ENCODE data around the gene NBAS.
A peak's percentile ranks its signal among the peaks of the same experiment; 100 is the strongest.
"Not testable (repeated sequence)": the region's sequence is repeated elsewhere in the genome, so short reads cannot be mapped to it uniquely, and the experiment has no call there.

The NBAS gene

GRCh38 chr2:15250946-15251345 is 310.2 kb downstream of the NBAS start:
- DNase-seq, result not testable (repeated sequence)

DNA sequence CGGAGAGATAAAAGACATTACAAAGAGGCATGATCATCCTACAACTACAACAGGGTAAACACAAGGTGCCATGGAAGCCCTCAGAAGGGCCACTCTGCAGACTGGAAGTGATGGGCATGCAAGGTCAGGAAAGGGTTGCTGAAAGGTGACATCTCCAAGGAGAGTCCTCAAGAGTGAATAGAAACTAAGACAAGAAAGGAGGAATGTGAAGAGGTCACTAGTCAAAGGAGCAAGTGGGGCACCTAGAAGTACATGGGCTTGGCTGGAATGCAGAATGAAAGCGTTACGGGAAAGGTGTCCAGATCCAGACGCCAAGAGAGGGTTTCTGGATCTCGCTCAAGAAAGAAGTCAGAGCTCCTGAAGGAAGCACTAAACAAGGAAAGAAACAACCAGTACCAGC is 314.3 kb downstream of the NBAS start:
- no peak for DNase-seq

DNA sequence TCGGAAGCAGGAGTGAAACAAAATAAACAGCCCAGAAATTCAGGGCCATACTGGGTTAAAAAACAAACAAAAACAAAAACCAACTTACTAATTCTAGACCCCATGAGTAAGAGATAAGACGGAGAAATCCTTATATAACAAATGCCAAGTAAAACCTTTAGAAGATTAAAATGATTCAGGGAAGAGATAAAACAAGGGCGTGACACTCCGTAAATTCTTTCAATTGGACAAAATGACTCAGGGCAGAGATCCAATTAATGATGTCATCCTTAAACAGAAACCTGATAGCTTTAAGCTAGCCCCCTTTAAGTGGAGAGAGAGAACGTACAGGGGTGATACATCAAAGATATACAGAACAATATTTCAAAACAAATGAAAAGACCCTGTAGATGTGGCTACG is 317.4 kb downstream of the NBAS start:
- DNase-seq, result no peak

- no peak for DNase-seq
These were observed 318.1 kb downstream of the NBAS start for GRCh38 chr2:15242936-15243461.

DNA sequence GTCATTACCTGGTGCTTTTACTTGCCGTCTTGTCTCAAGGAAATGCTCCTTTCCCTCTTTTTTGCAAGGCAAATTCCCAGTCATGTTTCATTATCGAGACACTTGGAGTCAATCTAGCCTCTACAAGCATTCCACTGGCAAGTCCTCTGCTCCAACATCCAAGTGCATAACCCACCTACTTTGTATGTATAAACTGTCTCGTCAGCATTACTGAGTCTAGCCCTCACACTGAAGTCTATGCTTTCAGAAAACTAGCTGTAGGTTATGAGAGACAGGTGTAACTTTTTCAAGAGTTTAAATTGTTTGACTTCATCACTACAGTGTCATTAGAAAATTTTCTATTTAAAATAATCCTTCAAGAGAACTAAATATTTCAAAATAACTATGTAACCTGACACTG is 319.2 kb downstream of the NBAS start:
- DNase-seq, result no peak

DNA sequence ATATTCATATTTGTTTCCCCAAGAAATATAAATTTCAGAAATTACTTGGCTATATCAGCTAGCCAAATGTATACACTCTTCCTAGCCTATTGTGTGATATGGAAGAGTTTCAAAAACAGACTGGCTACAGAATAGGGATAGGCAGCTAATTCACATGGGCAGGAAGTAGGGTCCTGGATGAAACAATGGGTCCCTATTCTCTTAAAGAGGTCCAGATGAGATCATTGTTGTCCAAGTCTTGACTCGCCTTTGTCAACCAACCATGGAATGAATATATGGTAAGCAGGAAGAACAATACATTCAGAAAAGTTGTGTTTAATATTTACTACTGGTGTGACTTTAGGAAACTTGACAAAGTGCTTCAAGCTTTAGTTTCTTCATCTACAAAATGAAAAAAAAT is 319.9 kb downstream of the NBAS start:
- no peak for DNase-seq

GRCh38 chr2:15238028-15238427 is 323.1 kb downstream of the NBAS start:
- no peak for DNase-seq

- no peak for DNase-seq
These were observed 330.4 kb downstream of the NBAS start for GRCh38 chr2:15230599-15231192.

- DNase-seq, result no peak
These were observed 334.5 kb downstream of the NBAS start for GRCh38 chr2:15226661-15227060.

DNA sequence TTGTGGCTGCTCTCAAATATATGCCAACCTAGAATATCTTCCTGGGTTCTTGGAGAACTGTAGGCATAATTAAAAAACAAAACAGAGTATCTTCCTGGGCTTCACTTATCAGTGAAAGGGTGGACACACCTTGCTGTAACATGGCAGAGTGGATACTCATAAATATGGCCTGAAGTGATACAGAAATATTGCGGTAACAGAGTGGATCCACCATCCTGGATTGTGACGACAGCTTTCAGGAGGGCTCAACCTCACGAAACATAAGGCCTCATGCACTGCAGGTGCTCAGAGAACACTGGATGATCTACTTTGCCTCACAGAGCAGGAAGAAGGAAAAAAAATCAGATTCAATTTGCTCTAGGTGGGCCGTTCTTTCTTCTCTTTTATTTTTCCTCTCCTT is 336.0 kb downstream of the NBAS start:
- DNase-seq, result no peak

DNA sequence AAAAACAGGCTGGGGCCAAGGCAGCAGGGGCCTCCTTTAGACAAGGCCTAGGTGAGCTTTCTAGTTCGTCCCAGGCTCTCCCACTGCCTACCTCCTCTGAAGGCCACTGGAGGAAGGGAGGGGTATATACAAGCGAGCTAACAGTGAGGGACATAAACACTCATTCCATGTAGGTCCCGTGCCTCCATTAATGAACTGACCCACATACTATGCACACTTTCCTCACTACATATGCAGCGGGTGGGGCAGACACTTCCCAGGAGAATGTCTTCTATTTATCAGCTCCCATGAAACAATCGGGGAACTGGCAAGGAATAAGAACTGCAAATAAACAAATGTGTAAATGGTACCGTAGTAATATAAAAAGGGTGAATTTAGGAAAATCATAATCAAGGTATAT is 336.5 kb downstream of the NBAS start:
- DNase-seq, result no peak

GRCh38 chr2:15223887-15224286 is 337.2 kb downstream of the NBAS start:
- no peak for DNase-seq

- DNase-seq, result no peak
These were observed 338.3 kb downstream of the NBAS start for GRCh38 chr2:15222856-15223255.

DNA sequence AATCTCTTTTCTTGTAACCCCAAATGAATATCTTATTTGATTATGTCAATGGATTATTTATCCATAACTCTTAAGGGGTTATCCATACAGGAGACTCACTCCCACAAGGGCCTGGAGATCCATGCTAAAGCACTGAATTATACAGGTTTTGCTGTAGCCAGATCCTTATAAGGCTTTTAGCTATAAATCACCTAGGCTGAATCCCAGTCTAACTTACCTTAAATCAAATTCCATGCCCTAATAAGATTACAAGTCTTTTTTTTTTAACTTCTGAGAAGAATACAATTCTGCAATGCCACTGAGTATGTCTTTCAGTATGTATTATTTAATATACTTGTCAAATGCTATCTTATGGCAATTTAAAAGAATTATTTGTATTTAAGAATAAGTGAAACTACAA is 340.5 kb downstream of the NBAS start:
- no peak for DNase-seq

DNA sequence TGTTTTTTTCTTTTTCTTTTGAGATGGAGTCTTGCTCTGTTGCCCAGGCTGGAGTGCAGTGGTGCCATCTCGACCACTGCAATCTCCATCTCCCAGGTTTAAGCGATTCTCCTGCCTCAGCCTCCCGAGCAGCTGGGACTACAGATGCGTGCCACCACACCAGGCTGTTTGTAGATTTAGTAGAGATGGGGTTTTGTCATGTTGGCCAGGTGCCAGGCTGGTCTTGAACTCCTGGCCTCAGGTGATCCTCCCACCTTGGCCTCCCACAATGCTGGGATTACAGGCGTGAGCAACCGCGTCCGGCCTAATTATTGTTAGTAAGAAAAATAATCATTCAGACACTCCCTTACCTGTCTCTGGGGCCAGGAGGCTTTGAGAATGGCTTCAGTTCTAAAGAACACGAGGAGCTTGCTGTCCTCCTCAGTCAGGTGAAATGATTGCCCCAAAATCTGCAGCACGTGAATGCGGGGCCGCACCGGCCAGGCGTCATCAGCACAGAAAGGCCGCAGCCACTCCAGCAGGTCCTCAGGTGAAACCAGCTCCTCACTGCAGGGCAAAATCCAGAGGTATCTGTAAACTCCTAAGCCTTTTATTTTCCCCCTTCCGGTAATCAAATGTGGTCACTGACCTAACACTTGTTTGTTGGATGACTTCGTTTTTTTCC is 342.6 kb downstream of the NBAS start:
- no peak for DNase-seq

- no peak for DNase-seq
These were observed 348.9 kb downstream of the NBAS start for GRCh38 chr2:15212249-15212648.

- DNase-seq, result not testable (repeated sequence)
These were observed 350.6 kb downstream of the NBAS start for GRCh38 chr2:15210542-15210941.

GRCh38 chr2:15206419-15206818 is 354.7 kb downstream of the NBAS start:
- no peak for DNase-seq

- DNase-seq, result peak; percentile 8 to 48
These were observed 355.6 kb downstream of the NBAS start for GRCh38 chr2:15205562-15205961.

GRCh38 chr2:15201009-15201408 is 360.1 kb downstream of the NBAS start:
- DNase-seq, result no peak

- no peak for DNase-seq
These were observed 360.6 kb downstream of the NBAS start for GRCh38 chr2:15200581-15200980.

- no peak for DNase-seq
These were observed 363.1 kb downstream of the NBAS start for GRCh38 chr2:15198051-15198450.

DNA sequence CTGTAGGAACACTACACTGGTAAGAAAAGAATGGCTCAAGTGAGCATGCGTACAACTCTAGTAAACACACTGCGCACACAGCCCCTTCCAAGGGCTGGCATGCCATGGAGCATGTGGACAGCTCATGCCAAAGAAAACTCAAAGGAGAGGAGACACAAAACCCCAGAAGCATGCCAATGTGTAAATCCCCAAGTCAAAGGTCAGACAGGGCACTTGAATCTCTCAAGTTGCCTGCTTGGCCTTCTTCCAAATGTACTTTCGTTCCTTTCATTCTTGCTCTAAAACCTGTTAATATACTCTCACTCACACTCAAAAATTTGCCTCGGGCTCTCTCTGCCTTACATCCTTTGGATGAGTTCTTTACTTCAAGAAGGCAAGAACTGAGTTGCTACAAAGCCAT is 365.3 kb downstream of the NBAS start:
- DNase-seq, result no peak

DNA sequence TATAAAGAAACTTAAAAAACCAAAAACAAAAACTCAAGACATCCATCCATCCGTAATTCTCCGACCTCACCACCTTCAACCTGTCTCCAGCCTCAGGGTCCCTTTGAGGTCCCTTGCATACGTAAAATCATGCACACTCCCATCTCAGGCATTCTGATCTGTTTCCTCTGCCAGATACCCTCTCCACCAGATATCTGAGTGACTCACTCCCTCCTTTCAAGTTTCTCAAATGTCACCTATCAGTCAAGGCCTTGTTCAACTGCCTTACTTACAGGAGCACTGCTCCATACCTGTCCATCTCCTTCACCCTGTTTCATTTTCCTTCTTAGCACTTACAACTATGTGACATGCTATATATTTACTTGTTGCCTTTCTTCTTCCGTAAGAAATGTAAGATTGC is 369.3 kb downstream of the NBAS start:
- DNase-seq, result no peak

DNA sequence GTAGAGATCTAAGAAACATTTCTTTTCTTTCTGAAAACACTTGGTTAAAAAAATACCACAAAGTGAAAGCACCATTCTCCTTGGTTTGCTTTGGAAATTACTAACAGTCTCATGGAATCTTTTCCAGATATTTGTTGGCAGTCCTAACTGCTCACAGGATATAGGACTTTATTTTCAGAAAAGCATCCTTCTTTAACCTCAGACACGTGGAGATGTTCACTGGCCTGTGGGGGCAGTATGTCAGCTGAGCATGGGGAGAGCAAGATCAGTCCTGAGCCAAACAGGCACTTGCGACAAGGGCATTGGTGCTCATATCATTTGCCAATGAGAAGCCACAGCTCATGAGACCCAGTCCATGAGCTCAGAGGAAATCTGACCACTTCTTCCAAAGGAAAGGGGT is 371.9 kb downstream of the NBAS start:
- no peak for DNase-seq
